ENCODE measurements around the gene CXCL17.

The CXCL17 gene

GRCh38 chr19:42420055-42420544 lies 22.6 kb downstream of the CXCL17 start:
- H3K4me3 ChIP-seq (ENCODE audit: low read depth, low read length): no peak overlapping the region
- peak; percentile 88 for DNase-seq (ENCODE audit: low read depth)
- peak; percentile 97 for TF ChIP-seq CTCF (IDR thresholded peaks at IDR 0.05; ENCODE audit: insufficient read depth, low read depth, low read length, missing control alignments)

DNA sequence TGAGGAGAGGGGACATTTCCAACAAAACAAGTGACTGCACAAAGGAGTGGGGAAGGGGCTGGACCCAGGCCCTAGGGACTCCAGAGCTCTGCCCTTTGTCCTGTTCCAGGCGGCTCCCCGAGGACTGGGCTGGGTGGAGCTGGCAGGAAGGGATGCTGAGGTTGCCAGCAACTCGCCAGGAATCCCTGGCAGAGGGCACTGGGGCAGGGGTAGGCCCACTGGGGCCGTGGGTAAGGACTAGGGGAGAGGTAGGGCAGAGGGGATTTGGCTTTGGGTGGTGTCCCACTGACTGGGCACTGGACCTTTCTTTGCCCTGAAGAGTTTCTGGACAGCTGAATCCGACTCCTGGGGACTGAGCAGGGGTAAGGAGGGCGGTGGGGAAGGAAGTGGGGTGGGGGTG lies 23.4 kb downstream of the CXCL17 start:
- H3K4me3 ChIP-seq (ENCODE audit: low read depth, low read length): no peak overlapping the region
- no peak for DNase-seq (ENCODE audit: low read depth)
- no peak for TF ChIP-seq CTCF (IDR thresholded peaks at IDR 0.05; ENCODE audit: insufficient read depth, low read depth, low read length, missing control alignments)

GRCh38 chr19:42412661-42413076 lies 30.1 kb downstream of the CXCL17 start:
- no peak overlapping the region for H3K4me3 ChIP-seq (ENCODE audit: low read depth, low read length)
- no peak for TF ChIP-seq CTCF (IDR thresholded peaks at IDR 0.05; ENCODE audit: insufficient read depth, low read depth, low read length, missing control alignments)
- no peak for DNase-seq (ENCODE audit: low read depth)

GRCh38 chr19:42412227-42412626 lies 30.5 kb downstream of the CXCL17 start:
- no peak for DNase-seq (ENCODE audit: low read depth)
- TF ChIP-seq CTCF (IDR thresholded peaks at IDR 0.05; ENCODE audit: insufficient read depth, low read depth, low read length, missing control alignments): no peak
- H3K4me3 ChIP-seq (ENCODE audit: low read depth, low read length): no peak overlapping the region

DNA sequence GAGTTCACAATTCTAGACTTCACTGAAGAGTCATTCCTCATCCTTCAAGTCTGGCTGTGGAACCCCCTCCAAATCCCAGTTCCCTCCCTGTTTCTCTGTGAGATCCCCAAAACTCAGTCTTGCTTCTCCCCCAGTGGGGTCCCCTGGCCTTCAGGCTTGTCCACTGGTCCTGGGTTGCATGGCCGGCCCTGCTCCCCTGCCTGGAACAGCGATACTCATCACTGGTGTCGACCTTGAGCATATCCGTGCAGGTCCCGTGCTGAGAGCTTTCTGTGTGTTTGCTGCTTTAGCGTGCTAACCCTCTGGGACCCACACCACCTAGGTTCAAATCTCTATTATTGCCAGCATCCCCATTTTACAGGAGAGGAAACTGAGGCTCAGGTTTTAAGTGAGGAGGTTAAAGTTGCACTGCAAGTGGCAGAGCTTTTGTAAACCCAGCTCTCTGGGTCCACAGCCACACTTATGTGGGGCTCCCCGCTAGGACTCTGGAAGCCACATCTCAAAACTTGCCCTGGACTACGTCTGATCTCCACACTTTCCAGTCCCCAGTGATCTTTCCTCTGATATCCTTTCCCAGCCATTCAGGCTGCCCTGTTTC lies 31.1 kb downstream of the CXCL17 start:
- no peak overlapping the region for H3K4me3 ChIP-seq (ENCODE audit: low read depth, low read length)
- no peak for DNase-seq (ENCODE audit: low read depth)
- no peak for TF ChIP-seq CTCF (IDR thresholded peaks at IDR 0.05; ENCODE audit: insufficient read depth, low read depth, low read length, missing control alignments)

DNA sequence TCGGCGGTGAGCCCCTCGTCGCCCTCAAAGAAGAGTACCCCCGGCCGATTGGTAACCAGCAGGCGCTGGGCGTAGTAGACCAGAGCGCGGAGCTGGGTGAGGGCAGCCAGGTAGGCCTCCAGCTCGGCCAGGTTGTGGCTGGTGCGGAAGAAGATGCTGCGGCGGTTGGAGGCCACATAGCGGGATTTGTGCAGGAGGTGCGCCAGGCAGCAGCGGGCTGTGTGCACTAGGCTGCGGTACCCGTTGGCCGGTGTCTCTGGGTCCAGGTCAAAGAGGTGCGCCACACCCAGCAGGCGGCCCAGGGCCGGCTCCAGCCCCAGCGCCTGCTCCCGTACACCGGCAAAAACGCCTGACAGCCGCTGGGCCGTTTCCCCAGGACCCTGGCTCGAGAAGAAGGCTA lies 32.4 kb downstream of the CXCL17 start:
- no peak overlapping the region for H3K4me3 ChIP-seq (ENCODE audit: low read depth, low read length)
- no peak for DNase-seq (ENCODE audit: low read depth)
- no peak for TF ChIP-seq CTCF (IDR thresholded peaks at IDR 0.05; ENCODE audit: insufficient read depth, low read depth, low read length, missing control alignments)

DNA sequence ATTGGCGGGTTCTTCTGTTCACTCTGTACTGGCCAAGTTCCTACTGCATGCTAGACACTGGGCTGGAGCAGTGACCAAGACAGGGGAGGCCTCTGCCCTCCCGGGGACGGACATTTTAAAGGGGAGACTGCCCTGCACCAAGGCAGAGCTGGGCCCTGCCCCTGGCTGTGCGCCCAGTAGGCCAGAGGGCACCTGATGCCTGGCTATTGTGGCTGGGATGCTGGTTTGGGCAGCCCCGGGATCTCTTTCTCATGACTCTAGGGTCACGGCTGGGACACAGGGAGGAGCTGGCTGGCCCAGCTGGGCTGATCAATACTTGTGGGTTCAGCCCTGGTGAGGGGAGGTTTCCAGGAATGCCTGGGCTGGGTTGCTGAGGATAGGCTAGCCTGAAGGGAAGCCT lies 33.3 kb downstream of the CXCL17 start:
- no peak overlapping the region for H3K4me3 ChIP-seq (ENCODE audit: low read depth, low read length)
- DNase-seq (ENCODE audit: low read depth): no peak
- no peak for TF ChIP-seq CTCF (IDR thresholded peaks at IDR 0.05; ENCODE audit: insufficient read depth, low read depth, low read length, missing control alignments)

Measured in GM12865 (cell line).